K562 (cell line): ENCODE data around the gene ZNF260.

Experiments
- EZH2 ChIP-seq: IDR thresholded peaks from 2 replicates; pipeline ENCODE4 v1.6.1; 2012; ENCODE audit warnings: low read depth, mild to moderate bottlenecking, inconsistent platforms, low read length, borderline replicate concordance
- FOXA1 ChIP-seq: fragments of 450-650 bp; IDR thresholded peaks from 2 replicates; pipeline ENCODE4 v1.6.1; 2016; ENCODE audit warnings: mild to moderate bottlenecking, borderline replicate concordance
- MNT ChIP-seq, 2 experiments: fragments of 450-650 bp; conservative IDR thresholded peaks; 2 replicates each; pipeline ENCODE4 v1.6.1; 2017; ENCODE audit warnings: mild to moderate bottlenecking in 2 of 2, moderate library complexity in 2 of 2
- NR0B1 ChIP-seq: fragments of 450-650 bp; IDR thresholded peaks from one replicate; pipeline ENCODE4 v1.6.1; 2018; ENCODE audit warnings: mild to moderate bottlenecking, moderate library complexity; ENCODE audit not compliant: partially characterized antibody
- SIN3B ChIP-seq: fragments of 450-650 bp; IDR thresholded peaks from 2 replicates; pipeline ENCODE4 v1.6.1; 2017; ENCODE audit warnings: low read depth, mild to moderate bottlenecking, moderate library complexity
- SIRT6 ChIP-seq: IDR thresholded peaks from one replicate; pipeline ENCODE4 v1.6.1; 2012; ENCODE audit warnings: low read depth, mild to moderate bottlenecking, control low read depth, inconsistent platforms, low read length, moderate library complexity
- SREBF2 ChIP-seq: sonication (generic); formaldehyde crosslinking; IDR thresholded peaks from 2 replicates; pipeline ENCODE4 v1.4.0; 2020; ENCODE audit warnings: mild to moderate bottlenecking, missing genetic modification reagents
- TAF7 ChIP-seq: fragments of 450-650 bp; IDR thresholded peaks from 2 replicates; pipeline ENCODE4 v1.6.1; 2016; ENCODE audit warnings: missing genetic modification characterization, missing compliant biosample characterization
- ZC3H8 ChIP-seq: fragments of 450-650 bp; IDR thresholded peaks from 2 replicates; pipeline ENCODE4 v1.6.1; 2017
- TF ChIP-seq, protein P1 (sequence below): fragments of 250-450 bp; sonication (Bioruptor Pico); IDR thresholded peaks from 2 replicates; pipeline ENCODE4 v1.8.0; 2022; ENCODE audit warnings: moderate library complexity, mild to moderate bottlenecking, inconsistent platforms
- TF ChIP-seq, protein P2 (sequence below), 3 experiments: IDR thresholded peaks in 2 of 3; conservative IDR thresholded peaks in 1 of 3; 2 replicates each; pipeline ENCODE4 v1.5.1; 2011 to 2012; ENCODE audit warnings: low read length in 3 of 3, mild to moderate bottlenecking in 3 of 3, control low read depth in 2 of 3, improper control_type of control experiment in 1 of 3, inconsistent platforms in 1 of 3, low read depth in 1 of 3, mixed read lengths in 1 of 3, moderate library complexity in 1 of 3; ENCODE audit not compliant: insufficient read depth in 2 of 3
- TF ChIP-seq, protein P3 (sequence below): fragments of 150-350 bp; IDR thresholded peaks from 2 replicates; pipeline ENCODE4 v1.6.1; 2014; ENCODE audit warnings: low read depth, mild to moderate bottlenecking, low read length, borderline replicate concordance

GRCh38 chr19:36489920-36490415 is 38.1 kb downstream of the ZNF260 start:
- TF ChIP-seq SREBF2 (CRISPR knock-in tag) (no peak), FOXA1 (no peak), MNT (conservative IDR thresholded peaks at IDR 0.05) (no peak), NR0B1 (no peak), TAF7 (no peak), EZH2 (no peak), ZC3H8 (no peak), SIN3B (no peak), SIRT6 (no peak)
- TF ChIP-seq, protein P1, sequence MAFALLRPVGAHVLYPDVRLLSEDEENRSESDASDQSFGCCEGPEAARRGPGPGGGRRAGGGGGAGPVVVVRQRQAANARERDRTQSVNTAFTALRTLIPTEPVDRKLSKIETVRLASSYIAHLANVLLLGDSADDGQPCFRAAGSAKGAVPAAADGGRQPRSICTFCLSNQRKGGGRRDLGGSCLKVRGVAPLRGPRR: no peak
- TF ChIP-seq, protein P2, sequence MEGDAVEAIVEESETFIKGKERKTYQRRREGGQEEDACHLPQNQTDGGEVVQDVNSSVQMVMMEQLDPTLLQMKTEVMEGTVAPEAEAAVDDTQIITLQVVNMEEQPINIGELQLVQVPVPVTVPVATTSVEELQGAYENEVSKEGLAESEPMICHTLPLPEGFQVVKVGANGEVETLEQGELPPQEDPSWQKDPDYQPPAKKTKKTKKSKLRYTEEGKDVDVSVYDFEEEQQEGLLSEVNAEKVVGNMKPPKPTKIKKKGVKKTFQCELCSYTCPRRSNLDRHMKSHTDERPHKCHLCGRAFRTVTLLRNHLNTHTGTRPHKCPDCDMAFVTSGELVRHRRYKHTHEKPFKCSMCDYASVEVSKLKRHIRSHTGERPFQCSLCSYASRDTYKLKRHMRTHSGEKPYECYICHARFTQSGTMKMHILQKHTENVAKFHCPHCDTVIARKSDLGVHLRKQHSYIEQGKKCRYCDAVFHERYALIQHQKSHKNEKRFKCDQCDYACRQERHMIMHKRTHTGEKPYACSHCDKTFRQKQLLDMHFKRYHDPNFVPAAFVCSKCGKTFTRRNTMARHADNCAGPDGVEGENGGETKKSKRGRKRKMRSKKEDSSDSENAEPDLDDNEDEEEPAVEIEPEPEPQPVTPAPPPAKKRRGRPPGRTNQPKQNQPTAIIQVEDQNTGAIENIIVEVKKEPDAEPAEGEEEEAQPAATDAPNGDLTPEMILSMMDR (IDR thresholded peaks at IDR 0.05 in 2 of 3, conservative IDR thresholded peaks at IDR 0.05 in 1 of 3; ENCODE audit: insufficient read depth in 2 of 3, low read depth in 1 of 3, low read length in 3 of 3): no peak
- TF ChIP-seq, protein P3, sequence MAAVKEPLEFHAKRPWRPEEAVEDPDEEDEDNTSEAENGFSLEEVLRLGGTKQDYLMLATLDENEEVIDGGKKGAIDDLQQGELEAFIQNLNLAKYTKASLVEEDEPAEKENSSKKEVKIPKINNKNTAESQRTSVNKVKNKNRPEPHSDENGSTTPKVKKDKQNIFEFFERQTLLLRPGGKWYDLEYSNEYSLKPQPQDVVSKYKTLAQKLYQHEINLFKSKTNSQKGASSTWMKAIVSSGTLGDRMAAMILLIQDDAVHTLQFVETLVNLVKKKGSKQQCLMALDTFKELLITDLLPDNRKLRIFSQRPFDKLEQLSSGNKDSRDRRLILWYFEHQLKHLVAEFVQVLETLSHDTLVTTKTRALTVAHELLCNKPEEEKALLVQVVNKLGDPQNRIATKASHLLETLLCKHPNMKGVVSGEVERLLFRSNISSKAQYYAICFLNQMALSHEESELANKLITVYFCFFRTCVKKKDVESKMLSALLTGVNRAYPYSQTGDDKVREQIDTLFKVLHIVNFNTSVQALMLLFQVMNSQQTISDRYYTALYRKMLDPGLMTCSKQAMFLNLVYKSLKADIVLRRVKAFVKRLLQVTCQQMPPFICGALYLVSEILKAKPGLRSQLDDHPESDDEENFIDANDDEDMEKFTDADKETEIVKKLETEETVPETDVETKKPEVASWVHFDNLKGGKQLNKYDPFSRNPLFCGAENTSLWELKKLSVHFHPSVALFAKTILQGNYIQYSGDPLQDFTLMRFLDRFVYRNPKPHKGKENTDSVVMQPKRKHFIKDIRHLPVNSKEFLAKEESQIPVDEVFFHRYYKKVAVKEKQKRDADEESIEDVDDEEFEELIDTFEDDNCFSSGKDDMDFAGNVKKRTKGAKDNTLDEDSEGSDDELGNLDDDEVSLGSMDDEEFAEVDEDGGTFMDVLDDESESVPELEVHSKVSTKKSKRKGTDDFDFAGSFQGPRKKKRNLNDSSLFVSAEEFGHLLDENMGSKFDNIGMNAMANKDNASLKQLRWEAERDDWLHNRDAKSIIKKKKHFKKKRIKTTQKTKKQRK: no peak
